H1 (cell line): Measurements from ENCODE around the gene ASGR2. TPM values are rescaled to one million over a fixed set of nuclear protein-coding genes. Genes with fewer than 3 reads are reported as not detected.

ENCODE experiments used
- CTCF ChIA-PET: fragments of 300-600 bp; sonication (Branson Sonifier 250); formaldehyde crosslinking; loops from one replicate; lab custom pipeline; 2021; ENCODE audit not compliant: partially characterized antibody; lab: Charles Lee
- POLR2A ChIA-PET: fragments of 300-600 bp; sonication (Branson Sonifier 250); formaldehyde crosslinking; loops from one replicate; lab custom pipeline; 2021; ENCODE audit warnings: inconsistent platforms; ENCODE audit not compliant: partially characterized antibody; lab: Charles Lee
- DNase-seq, 2 experiments: peaks; one replicate each; pipeline versions ENCODE4 v3.0.0 to v3.0.0-alpha.2; 2010 to 2022; ENCODE audit warnings: low spot score in 2 of 2, low read depth in 1 of 2, mixed read lengths in 1 of 2
- FAIRE-seq: peaks from 2 replicates; lab custom pipeline; 2011; peaks lifted over from hg19 to GRCh38; lab: Jason Lieb, UNC
- H2AFZ ChIP-seq: 2 replicates; pipeline ENCODE4 v1.8.1; 2012; ENCODE audit warnings: low read length, inconsistent platforms
- H2AK5ac ChIP-seq: 2 replicates; pipeline ENCODE4 v1.6.1; 2013; ENCODE audit warnings: low read depth, low read length
- H2BK120ac ChIP-seq: replicated peaks from 2 replicates; pipeline ENCODE3; 2013; ENCODE audit warnings: low read depth, low read length, inconsistent platforms
- H2BK12ac ChIP-seq: 2 replicates; pipeline ENCODE4 v1.6.1; 2013; ENCODE audit warnings: low read depth, low read length
- H2BK15ac ChIP-seq: 2 replicates; pipeline ENCODE4 v1.6.1; 2013; ENCODE audit warnings: low read length
- H2BK20ac ChIP-seq: 2 replicates; pipeline ENCODE4 v1.6.1; 2013; ENCODE audit warnings: low read length
- H2BK5ac ChIP-seq: 2 replicates; pipeline ENCODE4 v1.6.1; 2013; ENCODE audit warnings: low read depth, low read length
- H3K14ac ChIP-seq: 2 replicates; pipeline ENCODE4 v1.6.1; 2013; ENCODE audit warnings: inconsistent platforms; ENCODE audit not compliant: insufficient read length
- H3K18ac ChIP-seq: 2 replicates; pipeline ENCODE4 v1.6.1; 2013; ENCODE audit warnings: low read length; ENCODE audit errors: extremely low read depth
- H3K23ac ChIP-seq: 2 replicates; pipeline ENCODE4 v1.6.1; 2013; ENCODE audit warnings: inconsistent platforms; ENCODE audit not compliant: insufficient read length
- H3K23me2 ChIP-seq: 2 replicates; pipeline ENCODE4 v1.6.1; 2013; ENCODE audit warnings: low read depth, low read length
- H3K27ac ChIP-seq: 2 replicates; pipeline ENCODE4 v1.6.1; 2011; ENCODE audit warnings: low read depth, low read length, inconsistent platforms
- H3K27me3 ChIP-seq, 4 experiments: replicated peaks in 1 of 4; 1 replicate in 1 of 4; 2 replicates in 3 of 4; pipeline versions ENCODE4 v1.6.1 to v1.8.1; 2011 to 2013; ENCODE audit warnings: low read length in 3 of 4, mild to moderate bottlenecking in 3 of 4, inconsistent platforms in 2 of 4, mixed read lengths in 2 of 4, moderate library complexity in 1 of 4; ENCODE audit not compliant: control insufficient read depth in 3 of 4, insufficient read depth in 3 of 4; ENCODE audit errors: extremely low read depth in 1 of 4
- H3K36me3 ChIP-seq, 4 experiments: 2 replicates each; pipeline versions ENCODE4 v1.6.1 to v1.8.1; 2011 to 2013; ENCODE audit warnings: mild to moderate bottlenecking in 4 of 4, low read length in 3 of 4, moderate library complexity in 2 of 4, control low read depth in 1 of 4, inconsistent platforms in 1 of 4; ENCODE audit not compliant: insufficient read depth in 4 of 4, control insufficient read depth in 2 of 4
- H3K4ac ChIP-seq: replicated peaks from 2 replicates; pipeline ENCODE3; 2013; ENCODE audit warnings: low read length, low read depth, mixed read lengths, inconsistent platforms; ENCODE audit not compliant: insufficient read length
- H3K4me1 ChIP-seq, 4 experiments: replicated peaks in 1 of 4; 1 replicate in 1 of 4; 2 replicates in 3 of 4; pipeline versions ENCODE4 v1.6.1 to v1.8.1; 2011 to 2013; ENCODE audit warnings: low read length in 3 of 4, inconsistent platforms in 2 of 4, mixed read lengths in 1 of 4; ENCODE audit not compliant: insufficient read depth in 4 of 4, control insufficient read depth in 3 of 4
- H3K4me2 ChIP-seq, 2 experiments: 2 replicates each; pipeline versions ENCODE4 v1.6.1 to v1.8.1; 2011 to 2013; ENCODE audit warnings: low read depth in 2 of 2, low read length in 2 of 2, control low read depth in 1 of 2, inconsistent platforms in 1 of 2, mild to moderate bottlenecking in 1 of 2; ENCODE audit not compliant: insufficient read depth in 1 of 2
- H3K4me3 ChIP-seq, 4 experiments: fragments of 200-600, 300-600 bp in 1 of 4; sonication (generic), shearing (Covaris generic), sonication (Bioruptor Twin) in 1 of 4; 2 replicates each; pipeline versions ENCODE4 v1.5.1 to v1.8.1; 2011 to 2016; ENCODE audit warnings: low read length in 4 of 4, low read depth in 3 of 4, control low read depth in 2 of 4, inconsistent platforms in 2 of 4, mild to moderate bottlenecking in 2 of 4, mixed read lengths in 1 of 4, moderate library complexity in 1 of 4; ENCODE audit not compliant: insufficient read depth in 2 of 4; ENCODE audit errors: extremely low read depth in 1 of 4
- H3K56ac ChIP-seq: replicated peaks from 2 replicates; pipeline ENCODE3; 2013; ENCODE audit warnings: low read depth, mild to moderate bottlenecking, mixed read lengths, low read length, inconsistent platforms; ENCODE audit not compliant: insufficient read length
- H3K79me1 ChIP-seq: 2 replicates; pipeline ENCODE4 v1.6.1; 2013; ENCODE audit warnings: low read depth, low read length, control low read depth
- H3K79me2 ChIP-seq, 2 experiments: 2 replicates each; pipeline versions ENCODE4 v1.6.1 to v1.8.1; 2012 to 2013; ENCODE audit warnings: low read length in 2 of 2, mild to moderate bottlenecking in 2 of 2, inconsistent platforms in 1 of 2; ENCODE audit not compliant: insufficient read depth in 2 of 2, control insufficient read depth in 1 of 2
- H3K9ac ChIP-seq, 4 experiments: replicated peaks in 1 of 4; 1 replicate in 1 of 4; 2 replicates in 3 of 4; pipeline versions ENCODE4 v1.6.1 to v1.8.1; 2011 to 2013; ENCODE audit warnings: low read depth in 3 of 4, low read length in 3 of 4, control low read depth in 2 of 4, mild to moderate bottlenecking in 2 of 4, moderate library complexity in 2 of 4, inconsistent platforms in 1 of 4; ENCODE audit errors: extremely low read depth in 1 of 4
- H3K9me3 ChIP-seq, 2 experiments: 2 replicates each; pipeline versions ENCODE4 v1.6.1 to v1.8.1; 2012 to 2013; ENCODE audit warnings: mild to moderate bottlenecking in 2 of 2, moderate library complexity in 2 of 2, control low read depth in 1 of 2, inconsistent platforms in 1 of 2, low read depth in 1 of 2, low read length in 1 of 2, mixed read lengths in 1 of 2; ENCODE audit not compliant: insufficient read depth in 2 of 2
- H4K20me1 ChIP-seq, 2 experiments: replicated peaks in 1 of 2; 2 replicates each; pipeline versions ENCODE3 to v1.8.1; 2011 to 2013; ENCODE audit warnings: inconsistent platforms in 2 of 2, low read length in 2 of 2, mild to moderate bottlenecking in 1 of 2; ENCODE audit not compliant: insufficient read depth in 2 of 2, control insufficient read depth in 1 of 2
- H4K5ac ChIP-seq: 2 replicates; pipeline ENCODE4 v1.6.1; 2013; ENCODE audit warnings: low read length, low read depth, mixed read lengths, inconsistent platforms; ENCODE audit not compliant: insufficient read length
- H4K8ac ChIP-seq: 2 replicates; pipeline ENCODE4 v1.8.0; 2013; ENCODE audit warnings: mild to moderate bottlenecking, moderate library complexity, low read length, inconsistent platforms; ENCODE audit not compliant: insufficient read depth; ENCODE audit errors: extremely low read depth
- H4K91ac ChIP-seq: replicated peaks from 2 replicates; pipeline ENCODE3; 2013; ENCODE audit warnings: low read length, mixed read lengths, inconsistent platforms; ENCODE audit not compliant: insufficient read length
- BRCA1 ChIP-seq: IDR thresholded peaks from 2 replicates; pipeline ENCODE4 v1.6.1; 2012; ENCODE audit warnings: low read depth, low read length, improper control_type of control experiment
- CTBP2 ChIP-seq: IDR thresholded peaks from 2 replicates; pipeline ENCODE4 v1.7.0; 2011; ENCODE audit warnings: borderline replicate concordance, mild to moderate bottlenecking, moderate library complexity, mixed read lengths, low read length; ENCODE audit not compliant: insufficient read depth, insufficient read length
- CTCF ChIP-seq, 3 experiments: IDR thresholded peaks; 1 replicate in 2 of 3; 2 replicates in 1 of 3; pipeline versions ENCODE4 v1.5.1 to v1.6.1; 2011; ENCODE audit warnings: low read length in 3 of 3, mild to moderate bottlenecking in 3 of 3, inconsistent platforms in 2 of 3, low read depth in 1 of 3, moderate library complexity in 1 of 3; ENCODE audit not compliant: insufficient read depth in 1 of 3; ENCODE audit errors: control extremely low read depth in 1 of 3
- E2F6 ChIP-seq: IDR thresholded peaks from 2 replicates; pipeline ENCODE4 v1.6.1; 2012; ENCODE audit warnings: inconsistent platforms
- EP300 ChIP-seq, 2 experiments: IDR thresholded peaks; 1 replicate in 1 of 2; 2 replicates in 1 of 2; pipeline ENCODE4 v1.6.1; 2011 to 2012; ENCODE audit warnings: low read depth in 2 of 2, low read length in 2 of 2, mild to moderate bottlenecking in 2 of 2, borderline replicate concordance in 1 of 2, inconsistent platforms in 1 of 2, moderate library complexity in 1 of 2
- GABPA ChIP-seq: IDR thresholded peaks from 2 replicates; pipeline ENCODE4 v1.6.1; 2011; ENCODE audit warnings: mild to moderate bottlenecking, low read length, moderate library complexity, borderline replicate concordance; ENCODE audit not compliant: insufficient read depth
- JUN ChIP-seq: IDR thresholded peaks from 2 replicates; pipeline ENCODE4 v1.6.1; 2011; ENCODE audit warnings: low read depth, mild to moderate bottlenecking, improper control_type of control experiment, low read length
- SRF ChIP-seq: IDR thresholded peaks from 2 replicates; pipeline ENCODE4 v1.6.1; 2011; ENCODE audit warnings: mild to moderate bottlenecking, low read depth, low read length, moderate library complexity
- TBP ChIP-seq: IDR thresholded peaks from 2 replicates; pipeline ENCODE4 v1.6.1; 2011; ENCODE audit warnings: low read depth, low read length, improper control_type of control experiment
- WGBS, 2 experiments: shearing (Covaris generic) in 1 of 2; methylation state at CpG; one replicate each; pipeline versions ENCODE4 v1.1.6 to v1.1.7; 2013 to 2015; ENCODE audit warnings: low lambda C conversion rate in 2 of 2, mixed read lengths in 2 of 2, inconsistent platforms in 1 of 2, low coverage in 1 of 2, missing lambda C conversion rate in 1 of 2; ENCODE audit not compliant: insufficient replicate concordance in 2 of 2, insufficient coverage in 1 of 2, insufficient read length in 1 of 2; ENCODE audit errors: extremely low coverage in 1 of 2, missing lambda C conversion rate in 1 of 2; 5-methylcytosine and 5-hydroxymethylcytosine counted together
- polyA plus RNA-seq, 7 experiments: library from polyadenylated mRNA; depleted of rRNA in 3 of 7; stranded (reverse) in 5 of 7; unstranded in 2 of 7; fragments of >200 nt in 5 of 7; fragments of 200-250 nt in 2 of 7; gene quantifications; 1 replicate in 5 of 7; 2 replicates in 1 of 7; 4 replicates in 1 of 7; pipeline versions ENCODE4 v1.2.1 to v1.2.3, GENCODE V29; 2011 to 2013; ENCODE audit warnings: missing spikeins in 2 of 7, mixed read lengths in 2 of 7
- total RNA-seq: library from RNA; stranded (reverse); fragmentation: NEBNext Ultra II Directional; extraction: Animal tissue kit (Norgen Biotek cat#: 25700); gene quantifications from 2 replicates; pipeline ENCODE4 v1.2.1, GENCODE V29; 2021

ASGR2 gene
- total and polyA plus RNA-seq, 2 of the 8 experiments (the other 6 are each of a cell fraction or from before 2014, with no cell fraction given), result 0.91 TPM; not detected in 1

GRCh38 chr17:7133916-7134315 lies 19.3 kb upstream of the ASGR2 start:
- Histone ChIP-seq H3K4me1 (peaks cover 8 to 32% (median 22%) of the 10 kb centered on the region in 4 experiments), H4K91ac (peak overlapping the region; percentile 29), H4K8ac (no peak overlapping the region), H3K14ac (no peak overlapping the region), H4K5ac (no peak overlapping the region), H2BK12ac (peak overlapping the region; percentile 40; the same call in 1 of the 2 replicates), H3K56ac (no peak overlapping the region), H4K20me1 (no peaks in the 10 kb centered on the region), H2BK120ac (no peak overlapping the region), H3K23ac (no peak overlapping the region), H3K9me3 (no peaks in the 10 kb centered on the region), H2BK15ac (no peak overlapping the region), H3K23me2 (no peaks in the 10 kb centered on the region), H2BK5ac (no peak overlapping the region), H3K36me3 (no peaks in the 10 kb centered on the region), H2BK20ac (no peak overlapping the region), H3K9ac (no peak overlapping the region; a peak in 1 of 7 replicates), H3K18ac (no peak overlapping the region), H3K27ac (0 out of 2 replicates have a peak overlapping the region, but pooled peaks have one; percentile 68), H3K4me2 (peak overlapping the region; percentile 8 to 58), H3K4ac (no peak overlapping the region), H2AK5ac (no peak overlapping the region), H3K4me3 (peak overlapping the region in 1 of 4 experiments; percentile 41; a peak in 1 of 8 replicates), H2AFZ (no peak overlapping the region), H3K79me2 (no peaks in the 10 kb centered on the region), H3K79me1 (no peaks in the 10 kb centered on the region), H3K27me3 (no peaks in the 10 kb centered on the region; a peak in 1 of 7 replicates)
- POLR2A ChIA-PET, result interaction anchor here (0.7 to 2.6 kb wide), 10 partner anchors 8 to 98 kb away, joined by 3 to 13 read pairs (median 4); partner anchors contain the start of genes ASGR2, SLC16A11 and SLC16A13
- FAIRE-seq, result no peak
- no peak for DNase-seq
- WGBS, 2 experiments, result 67% methylated on average over 20 of the region's 20 CpGs; no CpG with 5 or more reads in 1 of the 2 experiments
- CTCF ChIA-PET, result interaction anchor here (0.6 to 17.7 kb wide), 19 partner anchors 7 to 138 kb away, joined by 3 to 434 read pairs (median 4); partner anchors contain the start of genes ALOX12, CLEC10A and SLC16A11
- peak; percentile 40 for TF ChIP-seq E2F6
- TF ChIP-seq EP300 (IDR thresholded peaks at IDR 0.05; ENCODE audit: borderline replicate concordance in 1 of 2, low read depth in 2 of 2, low read length in 2 of 2), result no peak
- no peak for TF ChIP-seq GABPA
- TF ChIP-seq CTBP2, result peak; percentile 10
- TF ChIP-seq TBP, result peak; percentile 37; the same call in 1 of the 2 replicates
- TF ChIP-seq SRF, result no peak
- peak in 1 of 3 experiments; percentile 14; a peak in 1 of 4 replicates for TF ChIP-seq CTCF (IDR thresholded peaks at IDR 0.05; ENCODE audit: control extremely low read depth in 1 of 3, insufficient read depth in 1 of 3, low read depth in 1 of 3, low read length in 3 of 3)
- TF ChIP-seq JUN, result no peak
- no peak for TF ChIP-seq BRCA1
